ENCODE results near the gene ZBTB32.
"Not testable (repeated sequence)": the region's sequence is repeated elsewhere in the genome, so short reads cannot be mapped to it uniquely, and the experiment has no call there.

GRCh38 chr19:35691106-35691505 lies 13.3 kb upstream of the ZBTB32 start:
- TF ChIP-seq EZH2phosphoT487 (IDR thresholded peaks at IDR 0.05; ENCODE audit: borderline replicate concordance, low read depth); CTCF (IDR thresholded peaks at IDR 0.05); JUND (IDR thresholded peaks at IDR 0.05); EP300 (IDR thresholded peaks at IDR 0.05; ENCODE audit: borderline replicate concordance in 1 of 2, low read depth in 1 of 2, low read length in 1 of 2); FOXM1 (IDR thresholded peaks at IDR 0.05; ENCODE audit: low read depth); TAF1 (IDR thresholded peaks at IDR 0.05; ENCODE audit: borderline replicate concordance, low read depth, low read length); SIN3A (IDR thresholded peaks at IDR 0.05; ENCODE audit: borderline replicate concordance, low read depth, low read length); RCOR1 (IDR thresholded peaks at IDR 0.05; ENCODE audit: low read length); NFIC (IDR thresholded peaks at IDR 0.05; ENCODE audit: borderline replicate concordance); REST (IDR thresholded peaks at IDR 0.05; ENCODE audit: low read depth, low read length); POLR2AphosphoS5 (IDR thresholded peaks at IDR 0.05; ENCODE audit: low read depth, low read length); ZBTB33 (IDR thresholded peaks at IDR 0.05; ENCODE audit: borderline replicate concordance, low read depth); USF2 (IDR thresholded peaks at IDR 0.05; ENCODE audit: borderline replicate concordance, low read depth, low read length): not testable (repeated sequence)
